Breast epithelium (tissue), 3 donors: ENCODE measurements around the gene CACNB2.

Experiments
- CTCF ChIP-seq, 3 donors: fragments of 450-650 bp; IDR thresholded peaks; one replicate each; pipeline ENCODE4 v1.5.1; 2016 to 2017; ENCODE audit warnings: antibody characterized with exemption in 3 of 3, mild to moderate bottlenecking in 3 of 3, moderate library complexity in 3 of 3
- POLR2A ChIP-seq: fragments of 450-650 bp; IDR thresholded peaks from one replicate; pipeline ENCODE4 v1.6.1; 2016; ENCODE audit warnings: antibody characterized with exemption, mild to moderate bottlenecking, moderate library complexity

GRCh38 chr10:18364987-18365775, 225.0 kb downstream of the CACNB2 start:
- TF ChIP-seq CTCF (IDR thresholded peaks at IDR 0.05) (no peak), POLR2A (no peak)
